ENCODE measurements around the gene ELOVL7. TPM values are rescaled to one million over a fixed set of nuclear protein-coding genes. Genes with fewer than 3 reads are reported as not detected.
"Not testable (repeated sequence)": the region's sequence is repeated elsewhere in the genome, so short reads cannot be mapped to it uniquely, and the experiment has no call there.

Gene ELOVL7
- total RNA-seq, 1 experiment from 2014 or later, result 2.5 TPM

GRCh38 chr5:60738461-60738860 lies 105.6 kb downstream of the ELOVL7 start:
- H3K23ac ChIP-seq (ENCODE audit: insufficient read length, low read depth, low read length), result no peak overlapping the region
- no peak overlapping the region for H2BK12ac ChIP-seq (ENCODE audit: insufficient read length, low read depth, low read length)
- peaks cover 0 to 7% (median 0%) of the 10 kb centered on the region in 3 experiments; a peak in 3 of 7 replicates for H3K36me3 Mint-ChIP-seq (ENCODE audit: insufficient read depth in 1 of 3, low read depth in 3 of 3)
- H3K4ac ChIP-seq (ENCODE audit: low read depth, low read length), result no peak overlapping the region
- H2BK5ac ChIP-seq (ENCODE audit: insufficient read length, low read length), result no peak overlapping the region
- H2AFZ ChIP-seq (ENCODE audit: low read length), result no peak overlapping the region
- no peak overlapping the region for H3K4me3 Mint-ChIP-seq
- no peak overlapping the region for H4K91ac ChIP-seq (ENCODE audit: insufficient read length, low read depth, low read length)
- H3K4me2 ChIP-seq (ENCODE audit: insufficient read depth, insufficient read length, low read length), result no peak overlapping the region
- peaks cover 2 to 6% of the 10 kb centered on the region in 2 experiments; a peak in 1 of 5 replicates for H3K9me3 Mint-ChIP-seq
- no peaks in the 10 kb centered on the region for H3K79me2 ChIP-seq (ENCODE audit: insufficient read depth, low read length)
- no peak overlapping the region for H3K27ac Mint-ChIP-seq
- no peak overlapping the region for H2BK120ac ChIP-seq (ENCODE audit: low read depth, low read length, poor library complexity, severe bottlenecking)
- H2BK15ac ChIP-seq (ENCODE audit: low read depth, low read length), result no peak overlapping the region
- no peak overlapping the region for H3K14ac ChIP-seq (ENCODE audit: insufficient read depth, low read length)
- no peaks in the 10 kb centered on the region for H3K23me2 ChIP-seq (ENCODE audit: insufficient read length, low read depth, low read length, poor library complexity, severe bottlenecking)
- no peak for DNase-seq
- peaks cover 15% of the 10 kb centered on the region for H3K27me3 Mint-ChIP-seq (ENCODE audit: low read depth)
- no peak overlapping the region for H3K18ac ChIP-seq (ENCODE audit: insufficient read length, low read depth, low read length)
- H3K27me3 ChIP-seq (ENCODE audit: insufficient read depth, low read length), result no peaks in the 10 kb centered on the region
- H3K27ac ChIP-seq (ENCODE audit: insufficient read length, low read depth, low read length), result no peak overlapping the region
- H3K4me1 Mint-ChIP-seq, result peaks cover 20 to 21% of the 10 kb centered on the region in 2 experiments
- WGBS (ENCODE audit: extremely low coverage, insufficient read length, low lambda C conversion rate), result no CpG with 5 or more reads among the region's 4 CpGs
- no peak overlapping the region for H3K9ac ChIP-seq (ENCODE audit: extremely low read depth, insufficient read length, low read length)
- H4K5ac ChIP-seq (ENCODE audit: insufficient read length, low read depth, low read length), result no peak overlapping the region
- H4K20me1 ChIP-seq (ENCODE audit: control insufficient read depth, insufficient read depth, insufficient read length), result no peaks in the 10 kb centered on the region
- no peak overlapping the region for H4K8ac ChIP-seq (replicated peaks; ENCODE audit: insufficient read length, low read depth, low read length)
- no peak overlapping the region for H3K56ac ChIP-seq (ENCODE audit: insufficient read length, low read depth, low read length)
- no peak overlapping the region for H2BK20ac ChIP-seq (ENCODE audit: low read depth, low read length, poor library complexity, severe bottlenecking)
- no peaks in the 10 kb centered on the region for H3K79me1 ChIP-seq (ENCODE audit: insufficient read depth, low read depth, low read length, poor library complexity, severe bottlenecking)
- TF ChIP-seq, protein P1, sequence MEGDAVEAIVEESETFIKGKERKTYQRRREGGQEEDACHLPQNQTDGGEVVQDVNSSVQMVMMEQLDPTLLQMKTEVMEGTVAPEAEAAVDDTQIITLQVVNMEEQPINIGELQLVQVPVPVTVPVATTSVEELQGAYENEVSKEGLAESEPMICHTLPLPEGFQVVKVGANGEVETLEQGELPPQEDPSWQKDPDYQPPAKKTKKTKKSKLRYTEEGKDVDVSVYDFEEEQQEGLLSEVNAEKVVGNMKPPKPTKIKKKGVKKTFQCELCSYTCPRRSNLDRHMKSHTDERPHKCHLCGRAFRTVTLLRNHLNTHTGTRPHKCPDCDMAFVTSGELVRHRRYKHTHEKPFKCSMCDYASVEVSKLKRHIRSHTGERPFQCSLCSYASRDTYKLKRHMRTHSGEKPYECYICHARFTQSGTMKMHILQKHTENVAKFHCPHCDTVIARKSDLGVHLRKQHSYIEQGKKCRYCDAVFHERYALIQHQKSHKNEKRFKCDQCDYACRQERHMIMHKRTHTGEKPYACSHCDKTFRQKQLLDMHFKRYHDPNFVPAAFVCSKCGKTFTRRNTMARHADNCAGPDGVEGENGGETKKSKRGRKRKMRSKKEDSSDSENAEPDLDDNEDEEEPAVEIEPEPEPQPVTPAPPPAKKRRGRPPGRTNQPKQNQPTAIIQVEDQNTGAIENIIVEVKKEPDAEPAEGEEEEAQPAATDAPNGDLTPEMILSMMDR (conservative IDR thresholded peaks at IDR 0.05), result no peak
- no peak overlapping the region for H3T11ph ChIP-seq (ENCODE audit: low read length)
- no peaks in the 10 kb centered on the region for H3K9me3 ChIP-seq (ENCODE audit: control insufficient read depth, low read depth, low read length)
- no peak overlapping the region for H2AK5ac ChIP-seq (ENCODE audit: insufficient read length, low read length)
- no peaks in the 10 kb centered on the region for H3K4me1 ChIP-seq (ENCODE audit: insufficient read depth, low read length)

- H2BK5ac ChIP-seq (ENCODE audit: insufficient read length, low read length); H3K9ac ChIP-seq (ENCODE audit: extremely low read depth, insufficient read length, low read length); H3K79me1 ChIP-seq (ENCODE audit: insufficient read depth, low read depth, low read length, poor library complexity, severe bottlenecking); H3K4ac ChIP-seq (ENCODE audit: low read depth, low read length); H3K23me2 ChIP-seq (ENCODE audit: insufficient read length, low read depth, low read length, poor library complexity, severe bottlenecking); H3K4me2 ChIP-seq (ENCODE audit: insufficient read depth, insufficient read length, low read length); H3K56ac ChIP-seq (ENCODE audit: insufficient read length, low read depth, low read length); H3T11ph ChIP-seq (ENCODE audit: low read length); H3K4me1 ChIP-seq (ENCODE audit: insufficient read depth, low read length); H4K8ac ChIP-seq (replicated peaks; ENCODE audit: insufficient read length, low read depth, low read length); H2BK120ac ChIP-seq (ENCODE audit: low read depth, low read length, poor library complexity, severe bottlenecking); H3K23ac ChIP-seq (ENCODE audit: insufficient read length, low read depth, low read length); H3K14ac ChIP-seq (ENCODE audit: insufficient read depth, low read length); H3K27ac ChIP-seq (ENCODE audit: insufficient read length, low read depth, low read length); H2BK15ac ChIP-seq (ENCODE audit: low read depth, low read length); H3K79me2 ChIP-seq (ENCODE audit: insufficient read depth, low read length); H2BK12ac ChIP-seq (ENCODE audit: insufficient read length, low read depth, low read length); DNase-seq; H2BK20ac ChIP-seq (ENCODE audit: low read depth, low read length, poor library complexity, severe bottlenecking); H4K20me1 ChIP-seq (ENCODE audit: control insufficient read depth, insufficient read depth, insufficient read length); H3K9me3 Mint-ChIP-seq; H3K27me3 ChIP-seq (ENCODE audit: insufficient read depth, low read length); H2AFZ ChIP-seq (ENCODE audit: low read length); H3K9me3 ChIP-seq (ENCODE audit: control insufficient read depth, low read depth, low read length); H4K5ac ChIP-seq (ENCODE audit: insufficient read length, low read depth, low read length); H2AK5ac ChIP-seq (ENCODE audit: insufficient read length, low read length); H3K18ac ChIP-seq (ENCODE audit: insufficient read length, low read depth, low read length); H3K4me3 Mint-ChIP-seq; H4K91ac ChIP-seq (ENCODE audit: insufficient read length, low read depth, low read length); H3K27ac Mint-ChIP-seq; H3K36me3 Mint-ChIP-seq (ENCODE audit: insufficient read depth in 1 of 3, low read depth in 3 of 3): not testable (repeated sequence)
- H3K4me1 Mint-ChIP-seq, result peaks cover 5 to 12% of the 10 kb centered on the region in 2 experiments
- peaks cover 14% of the 10 kb centered on the region for H3K27me3 Mint-ChIP-seq (ENCODE audit: low read depth)
These were observed 113.2 kb downstream of the ELOVL7 start for GRCh38 chr5:60730858-60731257.
